HG03469 (cell line): Measurements from ENCODE around the gene UBE3B.
"Not testable (repeated sequence)": the region's sequence is repeated elsewhere in the genome, so short reads cannot be mapped to it uniquely, and the experiment has no call there.

Source experiments
- ATAC-seq: cut with Tn5 transposase; IDR thresholded peaks from one replicate; pipeline ENCODE4 v1.9.1; 2021; ENCODE audit warnings: mild to moderate bottlenecking, moderate library complexity, moderate number of reproducible peaks; ENCODE audit not compliant: unreplicated experiment

The UBE3B gene

GRCh38 chr12:109473006-109473405 is 4.4 kb upstream of the UBE3B start:
- no peak for ATAC-seq

DNA sequence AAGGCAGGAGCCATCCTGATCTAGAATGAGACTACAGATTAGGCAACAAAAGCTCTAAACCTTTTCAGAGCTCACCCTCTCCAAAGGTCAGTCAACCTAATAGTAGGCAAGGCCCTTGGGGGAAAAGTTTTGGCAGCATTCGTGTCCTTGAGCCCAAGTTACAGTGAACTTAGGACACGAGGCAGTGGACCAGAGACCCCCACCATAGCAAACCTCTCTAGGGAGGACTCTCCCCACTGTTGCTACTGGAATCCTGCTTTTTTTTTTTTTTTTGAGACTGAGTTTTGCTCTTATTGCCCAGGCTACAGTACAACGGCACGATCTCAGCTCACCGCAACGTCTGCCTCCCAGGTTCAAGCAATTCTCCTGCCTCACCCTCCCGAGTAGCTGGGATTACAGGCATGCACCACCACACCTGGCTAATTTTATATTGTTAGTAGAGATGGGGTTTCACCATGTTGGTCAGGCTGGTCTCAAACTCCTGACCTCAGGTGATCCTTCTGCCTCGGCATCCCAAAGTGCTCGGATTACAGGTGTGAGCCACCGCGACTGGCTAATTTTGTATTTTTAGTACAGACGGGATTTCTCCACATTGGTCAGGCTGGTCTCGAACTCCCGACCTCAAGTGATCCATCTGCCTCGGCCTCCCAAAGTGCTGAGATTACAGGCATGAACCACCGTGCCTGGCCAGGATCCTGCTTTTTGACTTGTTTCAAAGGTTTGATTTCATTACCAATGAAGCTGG is 3.7 kb upstream of the UBE3B start:
- not testable (repeated sequence) for ATAC-seq

DNA sequence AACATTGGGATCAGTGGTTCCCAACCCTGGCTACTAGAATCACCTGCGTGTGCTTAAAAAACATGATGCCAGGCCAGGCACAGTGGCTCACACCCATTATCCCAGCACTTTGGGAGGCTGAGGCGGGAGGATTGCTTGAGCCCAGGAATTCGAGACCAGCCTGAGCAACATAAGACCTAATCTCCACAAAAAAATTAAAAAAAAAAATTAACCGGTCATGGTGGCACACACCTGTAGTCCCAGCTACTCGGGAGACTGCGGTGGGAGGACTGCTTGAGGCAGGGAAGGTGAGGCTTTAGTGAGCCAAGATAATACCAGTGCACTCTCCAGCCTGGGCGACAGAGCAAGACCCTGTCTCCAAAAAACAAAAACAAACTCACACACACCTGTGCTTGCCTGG is 2.3 kb upstream of the UBE3B start:
- ATAC-seq = no peak

DNA sequence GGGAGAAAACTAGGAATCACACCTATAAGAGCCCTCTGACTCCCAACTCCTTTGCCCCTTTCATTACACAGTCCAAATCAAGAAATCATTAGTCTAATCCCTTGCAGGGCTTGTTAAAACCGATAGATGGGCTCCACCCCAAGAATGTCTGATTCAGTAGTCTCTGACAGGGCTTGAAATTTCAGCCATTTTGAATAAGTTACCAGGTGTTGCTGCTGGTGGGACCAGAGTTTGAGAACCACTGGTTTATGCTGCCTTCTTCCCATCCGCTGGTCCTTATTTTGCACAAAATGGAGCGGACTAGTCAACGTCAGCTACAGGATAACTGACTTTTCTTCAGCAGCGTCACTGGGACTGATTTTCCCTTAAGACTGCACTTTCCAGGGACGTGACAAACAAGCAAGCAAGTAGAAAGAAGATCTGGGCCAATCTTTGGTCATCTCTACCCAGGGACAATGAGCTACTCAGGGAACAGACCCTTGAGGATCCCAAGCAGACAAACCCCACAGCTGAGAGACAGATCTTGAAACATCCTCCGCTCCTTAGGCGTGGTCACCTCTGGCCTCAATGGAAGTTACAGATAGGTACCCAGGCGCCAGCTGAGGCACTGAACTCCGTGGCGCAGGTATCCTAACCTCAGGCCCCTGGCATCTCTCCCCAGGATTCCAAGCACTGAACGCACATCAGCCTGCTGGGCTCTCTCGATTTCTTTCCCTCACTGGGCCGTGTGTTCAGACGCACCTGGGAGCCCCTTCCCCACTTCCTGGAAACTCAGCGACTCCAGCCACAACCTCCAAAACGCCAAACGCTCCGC is 1.2 kb upstream of the UBE3B start:
- no peak for ATAC-seq

DNA sequence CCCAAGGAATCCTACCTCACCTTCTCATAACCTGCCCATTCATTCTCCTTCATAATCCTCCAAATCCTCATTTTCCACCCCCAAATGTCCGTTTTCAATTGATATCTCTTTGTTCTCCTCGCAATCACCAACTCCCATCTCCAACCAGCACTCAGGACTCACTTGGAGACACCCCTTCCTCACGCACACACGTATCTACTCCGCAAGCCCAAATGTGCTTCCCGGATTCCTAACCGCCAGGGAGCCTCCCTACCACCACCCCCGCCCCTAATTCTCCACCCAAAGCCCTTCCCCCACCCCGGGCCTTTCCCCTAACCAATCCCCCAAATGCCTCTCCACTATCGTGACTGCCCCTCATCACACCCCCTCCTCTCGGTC is 638 bp upstream of the UBE3B start:
- ATAC-seq = no peak

DNA sequence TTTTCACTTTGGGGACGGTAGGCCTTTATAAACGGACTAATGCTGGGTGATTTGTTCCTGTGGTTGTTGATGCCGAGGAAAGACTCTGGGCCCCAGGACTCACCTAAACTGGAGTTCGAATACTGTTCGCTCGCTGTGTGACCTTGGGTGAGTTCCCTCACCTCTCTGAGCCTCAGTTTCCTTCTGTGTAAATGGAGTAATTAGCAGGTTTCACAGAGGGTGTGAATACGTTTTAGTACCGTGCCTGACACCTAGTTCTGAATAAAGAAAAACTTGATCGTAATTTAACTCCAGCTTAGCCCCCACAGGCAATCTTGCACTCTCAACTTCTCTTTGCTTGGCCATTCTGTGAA is 505 bp downstream of the UBE3B start:
- no peak for ATAC-seq

DNA sequence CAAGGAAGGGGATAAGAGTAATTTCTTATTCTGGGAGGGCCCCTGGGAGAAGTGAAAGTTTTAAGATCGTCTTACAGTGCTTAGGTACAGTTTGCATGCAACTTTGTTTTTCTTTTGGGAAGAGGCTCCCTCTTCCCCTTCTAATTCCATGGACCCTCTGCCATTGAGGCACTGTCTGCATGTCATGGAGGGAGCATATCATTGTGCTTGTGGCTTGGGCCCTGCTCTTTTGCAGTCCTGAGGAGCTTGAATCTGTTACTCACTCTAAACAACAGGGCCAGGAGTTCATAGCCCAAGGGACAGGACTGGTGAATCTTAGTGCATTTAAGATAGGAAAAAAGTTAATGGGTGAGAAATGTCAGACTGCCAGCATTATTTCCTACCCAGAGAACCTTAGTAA is 2.3 kb downstream of the UBE3B start:
- no peak for ATAC-seq

GRCh38 chr12:109480356-109480755 is 2.9 kb downstream of the UBE3B start:
- ATAC-seq = no peak

DNA sequence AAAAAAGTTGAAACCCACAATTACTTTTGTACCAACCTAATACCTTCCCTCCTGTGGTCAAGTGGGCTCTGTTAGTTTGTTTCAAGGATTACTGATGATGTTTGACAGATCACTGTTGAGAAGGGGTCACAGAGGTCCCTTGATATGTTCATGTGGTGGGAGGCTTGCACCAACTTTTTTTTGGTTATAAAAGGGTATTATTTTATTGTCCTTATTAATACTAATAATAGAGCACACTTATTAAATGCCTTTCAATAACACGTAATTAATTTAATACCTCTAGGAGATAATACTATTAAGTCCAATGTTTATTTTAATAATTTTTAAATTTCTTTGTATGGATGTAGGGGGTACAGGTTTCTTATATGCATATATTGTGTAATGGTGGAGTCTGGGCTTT is 4.4 kb downstream of the UBE3B start:
- ATAC-seq = no peak

GRCh38 chr12:109482491-109482890 is 5.1 kb downstream of the UBE3B start:
- no peak for ATAC-seq

- no peak for ATAC-seq
Measured at GRCh38 chr12:109482894-109483293, 5.5 kb downstream of the UBE3B start.

GRCh38 chr12:109483346-109483745 is 5.9 kb downstream of the UBE3B start:
- no peak for ATAC-seq

DNA sequence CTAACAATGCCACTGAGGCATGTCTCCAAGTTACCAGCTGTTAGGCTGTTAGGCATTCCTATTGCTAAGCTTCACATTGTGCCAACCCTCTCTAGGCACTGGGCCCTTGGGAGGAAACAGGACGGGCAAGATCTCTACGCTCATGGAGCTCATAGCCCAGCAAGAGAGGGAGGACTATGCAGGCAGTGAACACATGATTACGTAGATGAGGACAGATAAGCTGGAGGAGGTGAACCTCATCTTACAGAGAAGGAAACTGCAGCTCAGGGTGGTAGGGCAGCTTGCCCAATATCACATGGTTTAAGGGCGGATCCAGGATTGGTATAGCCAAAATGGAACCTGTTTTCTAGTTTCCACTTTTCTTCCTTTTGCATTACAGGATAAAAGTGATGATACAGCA is 7.8 kb downstream of the UBE3B start:
- no peak for ATAC-seq

DNA sequence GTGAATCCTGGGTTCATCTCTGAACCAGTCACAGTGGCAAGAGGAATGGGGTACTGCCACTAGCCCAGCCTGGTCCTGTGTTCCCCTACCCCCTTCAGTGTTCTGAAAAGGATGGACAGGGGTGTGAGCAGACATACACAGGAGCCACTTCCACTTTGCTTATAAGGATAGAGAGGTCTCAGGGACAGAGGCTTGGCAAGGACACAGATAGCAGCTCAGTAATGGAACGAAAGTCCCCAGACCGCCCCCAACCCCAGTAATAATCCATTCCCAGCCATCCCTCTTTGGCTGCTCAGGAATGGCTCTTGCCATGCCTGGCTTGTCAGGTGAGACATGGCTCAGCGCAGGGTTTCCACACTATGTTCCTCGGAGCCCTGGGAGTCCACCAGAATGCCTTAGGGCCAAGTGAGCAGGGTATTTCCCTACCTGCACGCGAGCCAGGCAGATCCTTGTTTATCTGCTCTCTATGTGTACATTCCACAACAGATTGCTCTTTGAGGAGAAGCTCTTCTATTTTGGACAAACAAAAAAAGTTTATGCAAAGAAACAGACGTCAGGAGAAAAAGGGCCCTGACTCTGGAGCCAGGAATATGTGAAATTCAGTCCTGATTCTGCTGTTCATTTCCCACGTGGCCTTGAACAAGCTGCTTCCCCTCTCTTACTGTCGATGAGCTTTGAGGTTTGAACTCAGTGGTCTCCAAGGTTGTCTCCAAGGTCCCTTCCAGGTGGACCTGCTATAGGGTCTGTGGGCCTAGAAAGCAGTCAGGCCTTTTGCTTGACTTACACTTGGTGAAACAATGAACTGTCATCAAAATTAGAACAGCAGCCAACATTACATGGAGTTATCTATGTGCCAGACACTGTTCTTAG is 10.0 kb downstream of the UBE3B start:
- no peak for ATAC-seq

GRCh38 chr12:109488051-109488665 is 10.7 kb downstream of the UBE3B start:
- ATAC-seq = no peak

GRCh38 chr12:109489016-109489954 is 11.9 kb downstream of the UBE3B start:
- ATAC-seq = no peak

- no peak for ATAC-seq
Measured at GRCh38 chr12:109489955-109490565, 12.6 kb downstream of the UBE3B start.

DNA sequence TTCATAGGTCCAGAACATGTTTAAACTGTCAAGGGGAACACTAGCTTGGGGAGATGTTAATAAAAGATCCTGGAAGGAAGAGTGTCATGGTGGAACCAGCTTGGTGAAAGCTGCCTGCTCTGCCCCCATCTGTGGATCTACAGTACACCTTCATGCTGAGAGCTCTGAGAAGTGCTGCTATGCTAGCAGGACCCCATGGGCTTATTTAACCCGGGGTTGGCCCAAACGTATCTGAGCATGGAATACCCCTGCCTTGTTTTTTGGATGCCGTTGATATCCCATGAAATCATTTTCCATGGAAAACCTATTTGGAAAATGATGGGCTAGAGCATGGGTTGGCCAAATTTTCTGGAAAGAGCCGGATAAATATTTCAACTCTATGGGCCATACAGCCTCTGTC is 14.2 kb downstream of the UBE3B start:
- no peak for ATAC-seq

- no peak for ATAC-seq
Measured at GRCh38 chr12:109492371-109492770, 14.9 kb downstream of the UBE3B start.

DNA sequence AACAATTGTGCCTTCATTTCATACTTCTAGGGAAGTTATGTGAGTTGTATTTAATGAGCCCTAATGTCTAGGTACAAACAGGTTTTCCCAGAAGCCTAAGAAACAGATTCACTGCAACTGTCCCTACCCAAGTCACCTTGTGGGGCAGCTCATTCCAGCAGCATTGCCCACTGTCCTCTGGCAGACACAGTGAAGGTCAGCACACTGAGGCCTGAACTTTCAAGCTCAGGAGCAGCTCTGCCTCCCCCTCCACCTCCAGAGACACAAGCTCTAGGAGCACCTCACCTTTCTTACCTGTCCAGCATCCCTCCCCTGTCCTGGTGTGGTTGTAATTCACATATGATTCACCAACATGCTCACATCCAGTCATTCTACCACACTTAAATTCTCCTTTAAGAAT is 15.7 kb downstream of the UBE3B start:
- no peak for ATAC-seq
